Measurements from ENCODE around the gene TBC1D22A. TPM values are rescaled to one million over a fixed set of nuclear protein-coding genes. Genes with fewer than 3 reads are reported as not detected.

Gene TBC1D22A
- polyA plus RNA-seq, 1 donor from 2014 or later = 9.3 TPM

- TF ChIP-seq MXI1 (conservative IDR thresholded peaks at IDR 0.05; ENCODE audit: poor library complexity, severe bottlenecking) (no peak), CTCF (IDR thresholded peaks at IDR 0.05; ENCODE audit: poor library complexity, severe bottlenecking) (no peak), SMC3 (conservative IDR thresholded peaks at IDR 0.05; ENCODE audit: poor library complexity) (no peak), RAD21 (conservative IDR thresholded peaks at IDR 0.05) (no peak), EZH2 (IDR thresholded peaks at IDR 0.05; ENCODE audit: borderline replicate concordance, insufficient read depth, low read length, poor library complexity, severe bottlenecking) (no peak), REST (IDR thresholded peaks at IDR 0.05; ENCODE audit: borderline replicate concordance) (no peak), EP300 (conservative IDR thresholded peaks at IDR 0.05; ENCODE audit: poor library complexity, severe bottlenecking) (no peak), TAF1 (IDR thresholded peaks at IDR 0.05; ENCODE audit: low read depth) (no peak), POLR2AphosphoS5 (IDR thresholded peaks at IDR 0.05) (no peak)
- H3K9me3 ChIP-seq (ENCODE audit: low read length) = no peaks in the 10 kb centered on the region
- no peak overlapping the region for H3K9ac ChIP-seq (ENCODE audit: low read length)
- H3K36me3 ChIP-seq (ENCODE audit: insufficient read depth, low read length) = no peaks in the 10 kb centered on the region
- H2AFZ ChIP-seq (ENCODE audit: low read depth, low read length) = no peak overlapping the region
- no peaks in the 10 kb centered on the region for H3F3A ChIP-seq (ENCODE audit: insufficient read depth, low read length, poor library complexity, severe bottlenecking)
- no peaks in the 10 kb centered on the region for H3K9me2 ChIP-seq (ENCODE audit: insufficient read depth, low read length)
- no peaks in the 10 kb centered on the region for H4K20me1 ChIP-seq (ENCODE audit: insufficient read depth)
- no peak overlapping the region for H3K27ac ChIP-seq (ENCODE audit: low read length)
- no peaks in the 10 kb centered on the region for H3K79me2 ChIP-seq (replicated peaks; ENCODE audit: insufficient read depth, low read length)
- H3K4me3 ChIP-seq (ENCODE audit: low read length) = no peak overlapping the region
- no peaks in the 10 kb centered on the region for H3K27me3 ChIP-seq (ENCODE audit: insufficient read depth, low read depth, low read length)
- no peak overlapping the region for H3K4me2 ChIP-seq (ENCODE audit: low read length)
Observed at GRCh38 chr22:46974077-46974476, 211.6 kb downstream of the TBC1D22A start.

DNA sequence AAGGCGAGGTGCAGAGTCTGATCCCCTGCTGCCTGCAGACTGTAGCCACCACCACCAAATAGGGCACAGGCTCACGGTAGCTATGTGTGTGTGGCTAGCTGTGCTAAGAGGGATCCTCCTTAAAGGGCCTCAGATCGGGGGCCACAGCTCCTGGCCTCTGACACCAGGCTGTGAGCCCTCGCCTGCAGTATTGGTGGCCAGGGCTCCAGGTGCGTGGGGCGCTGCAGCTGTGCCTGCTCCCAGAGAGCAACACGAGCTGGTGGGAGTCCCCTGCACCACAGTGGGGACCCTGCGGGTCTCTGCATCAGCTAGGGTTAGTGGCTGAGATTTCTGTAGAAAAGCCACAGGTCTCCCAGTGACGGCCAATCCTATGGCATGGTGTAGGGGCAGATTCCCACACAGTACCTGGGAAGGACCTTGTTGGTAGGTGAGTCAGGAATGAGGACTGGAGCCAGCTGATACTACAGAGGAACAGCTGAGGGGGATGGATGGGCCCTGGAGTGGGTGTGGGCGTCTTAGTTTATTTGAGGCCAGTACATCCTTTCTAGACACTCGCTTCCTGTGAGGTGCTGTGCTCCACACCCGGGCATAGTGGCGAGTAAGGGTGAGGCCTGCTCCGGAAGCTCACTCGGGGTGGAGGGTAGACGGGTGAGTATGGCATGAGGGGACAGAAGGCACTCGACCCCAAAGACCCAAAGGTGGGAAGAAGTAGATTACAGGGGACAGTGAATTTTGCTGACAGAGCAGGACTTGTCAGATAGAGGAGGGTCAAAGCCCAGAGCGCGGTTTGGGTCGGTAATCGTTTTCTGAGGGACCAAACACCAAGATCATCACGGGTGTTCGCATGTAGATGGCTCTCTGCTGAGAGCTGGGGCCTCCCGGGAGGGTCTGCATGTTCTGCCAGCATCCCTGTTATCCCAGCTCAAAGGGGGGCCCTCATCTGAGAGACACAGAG is 212.5 kb downstream of the TBC1D22A start:
- Histone ChIP-seq H4K20me1 (ENCODE audit: insufficient read depth) (no peaks in the 10 kb centered on the region), H3K27me3 (ENCODE audit: insufficient read depth, low read depth, low read length) (no peaks in the 10 kb centered on the region), H3K79me2 (replicated peaks; ENCODE audit: insufficient read depth, low read length) (no peaks in the 10 kb centered on the region), H3F3A (ENCODE audit: insufficient read depth, low read length, poor library complexity, severe bottlenecking) (no peaks in the 10 kb centered on the region), H2AFZ (ENCODE audit: low read depth, low read length) (no peak overlapping the region), H3K27ac (ENCODE audit: low read length) (no peak overlapping the region), H3K9ac (ENCODE audit: low read length) (no peak overlapping the region), H3K9me2 (ENCODE audit: insufficient read depth, low read length) (no peaks in the 10 kb centered on the region), H3K9me3 (ENCODE audit: low read length) (no peaks in the 10 kb centered on the region), H3K4me2 (ENCODE audit: low read length) (no peak overlapping the region), H3K36me3 (ENCODE audit: insufficient read depth, low read length) (no peaks in the 10 kb centered on the region), H3K4me3 (ENCODE audit: low read length) (no peak overlapping the region)
- TF ChIP-seq RAD21 (conservative IDR thresholded peaks at IDR 0.05) (no peak), SMC3 (conservative IDR thresholded peaks at IDR 0.05; ENCODE audit: poor library complexity) (no peak), CTCF (IDR thresholded peaks at IDR 0.05; ENCODE audit: poor library complexity, severe bottlenecking) (no peak), REST (IDR thresholded peaks at IDR 0.05; ENCODE audit: borderline replicate concordance) (no peak), TAF1 (IDR thresholded peaks at IDR 0.05; ENCODE audit: low read depth) (no peak), EZH2 (IDR thresholded peaks at IDR 0.05; ENCODE audit: borderline replicate concordance, insufficient read depth, low read length, poor library complexity, severe bottlenecking) (no peak), POLR2AphosphoS5 (IDR thresholded peaks at IDR 0.05) (no peak), MXI1 (conservative IDR thresholded peaks at IDR 0.05; ENCODE audit: poor library complexity, severe bottlenecking) (no peak), EP300 (conservative IDR thresholded peaks at IDR 0.05; ENCODE audit: poor library complexity, severe bottlenecking) (no peak)
